Bronchial epithelial cell (primary cell): ENCODE measurements around the gene UBTD2. TPM values are rescaled to one million over a fixed set of nuclear protein-coding genes. Genes with fewer than 3 reads are reported as not detected.

Experiments used
- DNase-seq: peaks from one replicate; pipeline ENCODE4 v3.0.0-alpha.2; 2010; ENCODE audit warnings: low read depth
- FAIRE-seq: peaks from 2 replicates; lab custom pipeline; 2011; peaks lifted over from hg19 to GRCh38; lab: Jason Lieb, UNC
- H3K27me3 ChIP-seq: 2 replicates; pipeline ENCODE4 v1.5.1; 2011; ENCODE audit warnings: low read length; ENCODE audit not compliant: control insufficient read depth, insufficient read depth
- H3K36me3 ChIP-seq: 2 replicates; pipeline ENCODE4 v1.5.1; 2011; ENCODE audit warnings: low read length; ENCODE audit not compliant: control insufficient read depth, insufficient read depth
- H3K4me3 ChIP-seq: 2 replicates; pipeline ENCODE4 v1.5.1; 2011; ENCODE audit warnings: mild to moderate bottlenecking, low read depth, low read length, control low read depth
- CTCF ChIP-seq: IDR thresholded peaks from 2 replicates; pipeline ENCODE4 v1.5.1; 2011; ENCODE audit warnings: mild to moderate bottlenecking, moderate library complexity, low read length, control low read depth, inconsistent platforms; ENCODE audit not compliant: insufficient read depth, severe bottlenecking
- total RNA-seq: library from RNA; depleted of rRNA; stranded (reverse); fragments of >200 nt; gene quantifications from 2 replicates; pipeline ENCODE4 v1.2.1, GENCODE V29; 2014

UBTD2 gene
- total RNA-seq, 1 donor from 2014 or later = 20.8 TPM

GRCh38 chr5:172186114-172186695, 97.4 kb downstream of the UBTD2 start:
- no peak for DNase-seq
- Histone ChIP-seq H3K36me3 (no peaks in the 10 kb centered on the region), H3K27me3 (no peaks in the 10 kb centered on the region), H3K4me3 (no peak overlapping the region)
- TF ChIP-seq CTCF = no peak
- no peak for FAIRE-seq

- FAIRE-seq = no peak
- Histone ChIP-seq H3K27me3 (no peaks in the 10 kb centered on the region), H3K4me3 (no peak overlapping the region), H3K36me3 (no peaks in the 10 kb centered on the region)
- DNase-seq = no peak
- TF ChIP-seq CTCF = no peak
These were observed 98.5 kb downstream of the UBTD2 start for GRCh38 chr5:172185096-172185461.

GRCh38 chr5:172183881-172184280, 99.7 kb downstream of the UBTD2 start:
- H3K4me3 ChIP-seq = no peak overlapping the region
- no peaks in the 10 kb centered on the region for H3K36me3 ChIP-seq
- DNase-seq = no peak
- TF ChIP-seq CTCF = no peak
- no peak for FAIRE-seq
- no peaks in the 10 kb centered on the region for H3K27me3 ChIP-seq

GRCh38 chr5:172182291-172182690, 101.3 kb downstream of the UBTD2 start:
- Histone ChIP-seq H3K4me3 (no peak overlapping the region), H3K27me3 (no peaks in the 10 kb centered on the region), H3K36me3 (no peaks in the 10 kb centered on the region)
- no peak for TF ChIP-seq CTCF
- DNase-seq (no peak), FAIRE-seq (no peak)

- no peak for FAIRE-seq
- TF ChIP-seq CTCF = no peak
- no peaks in the 10 kb centered on the region for H3K36me3 ChIP-seq
- no peak for DNase-seq
- no peaks in the 10 kb centered on the region for H3K27me3 ChIP-seq
- H3K4me3 ChIP-seq = no peak overlapping the region
These were observed 102.6 kb downstream of the UBTD2 start for GRCh38 chr5:172180936-172181335.
